ENCODE data around the gene ZBTB7C. TPM values are rescaled to one million over a fixed set of nuclear protein-coding genes. Genes with fewer than 3 reads are reported as not detected.

The ZBTB7C gene
- total and polyA plus RNA-seq, 9 donors, result 1.5 to 26.6 (median 15.7) TPM

- 55 to 64% (median 60%) methylated on average over 9 of the region's 9 CpGs for WGBS, 3 donors
- no peak overlapping the region for H3K27ac ChIP-seq
- intact Hi-C loops (cut with DNase I), result no loop called here
- H3K4me1 ChIP-seq (ENCODE audit: insufficient read depth), result no peaks in the 10 kb centered on the region
- TF ChIP-seq EP300 (IDR thresholded peaks at IDR 0.05) (no peak), CTCF (IDR thresholded peaks at IDR 0.05) (no peak), POLR2A (IDR thresholded peaks at IDR 0.05) (no peak)
- no peak for DNase-seq
- no peak overlapping the region for H3K4me3 ChIP-seq
- no peaks in the 10 kb centered on the region for H3K27me3 ChIP-seq
- no peaks in the 10 kb centered on the region for H3K9me3 ChIP-seq
- H3K36me3 ChIP-seq, result no peaks in the 10 kb centered on the region
Observed at GRCh38 chr18:48428475-48429177, 19.4 kb upstream of the ZBTB7C start.

- Histone ChIP-seq H3K36me3 (no peaks in the 10 kb centered on the region), H3K4me3 (no peak overlapping the region), H3K27ac (no peak overlapping the region), H3K9me3 (no peaks in the 10 kb centered on the region), H3K27me3 (no peaks in the 10 kb centered on the region), H3K4me1 (ENCODE audit: insufficient read depth) (no peaks in the 10 kb centered on the region)
- 36 to 54% (median 53%) methylated on average over 12 of the region's 12 CpGs for WGBS, 3 donors
- TF ChIP-seq EP300 (IDR thresholded peaks at IDR 0.05) (no peak), POLR2A (IDR thresholded peaks at IDR 0.05) (no peak), CTCF (IDR thresholded peaks at IDR 0.05) (no peak)
- no peak for DNase-seq
- intact Hi-C loops (cut with DNase I), result no loop called here
Observed at GRCh38 chr18:48422947-48423378, 13.8 kb upstream of the ZBTB7C start.

GRCh38 chr18:48419277-48420022 is 10.3 kb upstream of the ZBTB7C start:
- 94 to 96% (median 96%) methylated on average over 10 of the region's 10 CpGs for WGBS, 3 donors
- intact Hi-C loops (cut with DNase I), result loop anchor here in 1 of 4 donors (10.0 kb wide), 1 partner anchor 255 kb away; no protein-coding TSS in a partner anchor

More at GRCh38 chr18:48419277-48420022, 10.3 kb upstream of the ZBTB7C start:
- Histone ChIP-seq H3K4me3 (no peak overlapping the region), H3K9me3 (no peaks in the 10 kb centered on the region), H3K27me3 (no peaks in the 10 kb centered on the region), H3K36me3 (no peaks in the 10 kb centered on the region), H3K27ac (no peak overlapping the region), H3K4me1 (ENCODE audit: insufficient read depth) (no peaks in the 10 kb centered on the region)
- no peak for DNase-seq
- no peak for TF ChIP-seq EP300 (IDR thresholded peaks at IDR 0.05)
- TF ChIP-seq CTCF (IDR thresholded peaks at IDR 0.05), result no peak
- no peak for TF ChIP-seq POLR2A (IDR thresholded peaks at IDR 0.05)
